ENCODE results near the gene AATK. TPM values are rescaled to one million over a fixed set of nuclear protein-coding genes. Genes with fewer than 3 reads are reported as not detected.

The AATK gene
- total and polyA plus RNA-seq, 8 donors: 13.3 to 48.5 (median 19.4) TPM

DNA sequence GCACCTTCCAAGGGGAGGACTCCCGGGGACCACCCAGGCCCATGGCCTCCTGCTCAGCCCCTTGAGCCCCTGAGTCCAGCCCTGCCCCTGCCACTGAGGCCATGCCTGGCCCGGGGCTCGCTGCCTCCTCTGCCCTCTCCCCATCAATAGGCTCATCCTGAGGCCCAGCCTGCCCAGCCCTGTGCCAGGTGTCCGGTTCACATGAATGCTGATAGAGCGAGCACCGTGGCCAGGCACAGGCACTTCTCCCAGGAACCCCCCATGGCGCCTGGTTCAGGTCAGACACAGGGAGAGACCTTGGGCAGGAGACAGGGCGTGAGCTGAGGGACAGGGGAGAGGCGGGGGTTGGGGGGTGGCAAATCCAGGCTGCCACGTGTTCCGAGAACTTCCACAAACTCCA is 3.5 kb downstream of the AATK start:
- DNase-seq: peak in 1 of 4 donors; percentile 69
- TF ChIP-seq, protein P1, sequence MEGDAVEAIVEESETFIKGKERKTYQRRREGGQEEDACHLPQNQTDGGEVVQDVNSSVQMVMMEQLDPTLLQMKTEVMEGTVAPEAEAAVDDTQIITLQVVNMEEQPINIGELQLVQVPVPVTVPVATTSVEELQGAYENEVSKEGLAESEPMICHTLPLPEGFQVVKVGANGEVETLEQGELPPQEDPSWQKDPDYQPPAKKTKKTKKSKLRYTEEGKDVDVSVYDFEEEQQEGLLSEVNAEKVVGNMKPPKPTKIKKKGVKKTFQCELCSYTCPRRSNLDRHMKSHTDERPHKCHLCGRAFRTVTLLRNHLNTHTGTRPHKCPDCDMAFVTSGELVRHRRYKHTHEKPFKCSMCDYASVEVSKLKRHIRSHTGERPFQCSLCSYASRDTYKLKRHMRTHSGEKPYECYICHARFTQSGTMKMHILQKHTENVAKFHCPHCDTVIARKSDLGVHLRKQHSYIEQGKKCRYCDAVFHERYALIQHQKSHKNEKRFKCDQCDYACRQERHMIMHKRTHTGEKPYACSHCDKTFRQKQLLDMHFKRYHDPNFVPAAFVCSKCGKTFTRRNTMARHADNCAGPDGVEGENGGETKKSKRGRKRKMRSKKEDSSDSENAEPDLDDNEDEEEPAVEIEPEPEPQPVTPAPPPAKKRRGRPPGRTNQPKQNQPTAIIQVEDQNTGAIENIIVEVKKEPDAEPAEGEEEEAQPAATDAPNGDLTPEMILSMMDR (IDR thresholded peaks at IDR 0.05): no peak

DNA sequence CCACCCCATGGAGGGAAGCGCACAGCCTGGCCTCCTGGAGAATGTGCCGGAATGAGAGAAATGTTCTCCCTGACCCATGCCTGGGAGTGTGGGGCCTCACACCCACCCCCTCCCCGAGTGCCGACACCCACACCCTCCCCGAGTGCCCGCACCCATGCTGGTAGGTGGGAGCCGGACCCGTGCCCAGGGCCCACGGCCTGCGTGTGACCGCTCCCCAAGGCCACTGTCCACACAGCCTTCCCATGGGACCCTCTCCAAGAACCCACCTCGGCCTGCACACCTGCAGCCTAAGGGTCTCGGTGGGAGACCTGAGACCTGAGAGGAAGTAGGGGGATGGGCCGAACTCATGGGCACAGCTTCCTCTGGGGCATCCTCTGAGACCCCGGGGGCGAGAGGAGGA is 4.0 kb downstream of the AATK start:
- DNase-seq (peak in 1 of 4 donors; percentile 45), ATAC-seq (no peak)
- H3K4me1 ChIP-seq: peaks cover 0 to 33% of the 10 kb centered on the region in 2 donors
- TF ChIP-seq, protein P1 (IDR thresholded peaks at IDR 0.05): no peak
- no peaks in the 10 kb centered on the region for H3K36me3 ChIP-seq
- no peak overlapping the region for H3K27ac ChIP-seq
- H3K9me3 ChIP-seq: no peaks in the 10 kb centered on the region
- H3K27me3 ChIP-seq: peaks cover 14 to 37% of the 10 kb centered on the region in 2 donors
- intact Hi-C loops (cut with DNase I): no loop called here
- no peak overlapping the region for H3K4me3 ChIP-seq

More for the DNA sequence above, 3.5 kb downstream of the AATK start:
- H3K4me3 ChIP-seq: no peak overlapping the region
- intact Hi-C loops (cut with DNase I): no loop called here
- no peak for ATAC-seq
- H3K27me3 ChIP-seq: peaks cover 18 to 42% of the 10 kb centered on the region in 2 donors
- H3K36me3 ChIP-seq: no peaks in the 10 kb centered on the region
- peaks cover 0 to 33% of the 10 kb centered on the region in 2 donors for H3K4me1 ChIP-seq
- no peak overlapping the region for H3K27ac ChIP-seq
- no peaks in the 10 kb centered on the region for H3K9me3 ChIP-seq

DNA sequence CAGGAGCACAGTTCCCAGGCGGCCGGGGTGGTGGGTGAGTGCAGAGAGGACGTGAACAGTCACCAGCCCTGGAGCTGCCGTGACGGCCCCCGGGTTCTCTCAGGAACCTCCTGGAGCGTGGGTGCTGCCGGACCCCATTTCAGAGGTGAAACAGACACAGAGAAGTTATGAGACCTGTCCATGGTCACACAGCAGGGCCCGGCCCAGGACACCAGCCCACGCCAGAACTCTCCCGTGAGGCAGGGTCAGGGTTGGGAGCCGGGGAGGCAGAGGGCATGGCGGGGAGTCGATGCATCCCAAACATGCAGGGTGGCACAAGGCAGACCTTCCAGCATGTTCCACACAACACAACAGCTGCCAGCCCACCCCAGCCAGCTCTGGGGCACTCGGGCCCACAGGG is 4.5 kb downstream of the AATK start:
- intact Hi-C loops (cut with DNase I): no loop called here
- TF ChIP-seq, protein P1 (IDR thresholded peaks at IDR 0.05): no peak

DNA sequence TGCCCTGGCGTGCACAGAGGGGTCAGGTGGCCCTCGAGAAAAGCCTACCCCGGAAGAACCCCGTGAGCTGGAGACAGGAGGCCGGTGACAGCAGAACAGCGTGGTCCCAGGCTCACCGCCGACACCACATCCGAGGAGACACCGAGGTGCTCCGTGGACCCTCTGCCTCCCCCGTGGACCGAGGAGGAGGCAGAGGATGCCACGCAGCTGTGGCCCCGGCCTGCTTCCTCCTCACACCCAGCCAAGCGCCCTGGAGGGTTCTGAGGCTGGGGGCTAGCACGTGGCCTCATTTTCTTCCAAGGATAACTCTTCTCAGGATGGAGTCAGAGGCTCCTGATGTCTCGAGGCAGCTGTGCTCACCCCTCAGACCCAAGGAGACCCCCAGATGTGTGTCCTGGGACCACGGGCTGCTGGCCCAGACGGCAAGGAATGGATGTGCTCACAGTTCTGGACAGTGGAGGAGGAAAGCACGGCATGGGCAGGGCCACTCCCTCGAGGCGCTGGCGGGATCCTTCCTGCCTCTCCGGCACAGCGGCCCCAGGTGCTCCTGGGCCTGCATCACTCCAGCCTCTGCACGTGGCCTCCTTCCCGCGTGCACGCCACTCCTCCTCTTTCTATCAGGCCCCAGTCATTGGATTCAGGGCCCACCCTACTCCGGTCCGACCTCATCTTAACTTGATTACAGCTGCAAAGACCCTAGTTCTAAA is 5.1 kb downstream of the AATK start:
- H3K36me3 ChIP-seq: no peaks in the 10 kb centered on the region
- no peaks in the 10 kb centered on the region for H3K9me3 ChIP-seq
- TF ChIP-seq, protein P1 (IDR thresholded peaks at IDR 0.05): no peak
- peaks cover 10 to 29% of the 10 kb centered on the region in 2 donors for H3K27me3 ChIP-seq
- DNase-seq (peak in 1 of 4 donors; percentile 75), ATAC-seq (no peak)
- intact Hi-C loops (cut with DNase I): no loop called here
- H3K27ac ChIP-seq: peak overlapping the region; percentile 19 to 79
- peaks cover 0 to 33% of the 10 kb centered on the region in 2 donors for H3K4me1 ChIP-seq
- H3K4me3 ChIP-seq: peak overlapping the region in 1 of 2 donors; percentile 58

More for the DNA sequence above, 4.5 kb downstream of the AATK start:
- ATAC-seq (no peak), DNase-seq (peak in 1 of 4 donors; percentile 62)
- H3K4me3 ChIP-seq: no peak overlapping the region
- peaks cover 0 to 33% of the 10 kb centered on the region in 2 donors for H3K4me1 ChIP-seq
- H3K36me3 ChIP-seq: no peaks in the 10 kb centered on the region
- H3K27me3 ChIP-seq: peaks cover 10 to 32% of the 10 kb centered on the region in 2 donors
- no peak overlapping the region for H3K27ac ChIP-seq
- no peaks in the 10 kb centered on the region for H3K9me3 ChIP-seq

DNA sequence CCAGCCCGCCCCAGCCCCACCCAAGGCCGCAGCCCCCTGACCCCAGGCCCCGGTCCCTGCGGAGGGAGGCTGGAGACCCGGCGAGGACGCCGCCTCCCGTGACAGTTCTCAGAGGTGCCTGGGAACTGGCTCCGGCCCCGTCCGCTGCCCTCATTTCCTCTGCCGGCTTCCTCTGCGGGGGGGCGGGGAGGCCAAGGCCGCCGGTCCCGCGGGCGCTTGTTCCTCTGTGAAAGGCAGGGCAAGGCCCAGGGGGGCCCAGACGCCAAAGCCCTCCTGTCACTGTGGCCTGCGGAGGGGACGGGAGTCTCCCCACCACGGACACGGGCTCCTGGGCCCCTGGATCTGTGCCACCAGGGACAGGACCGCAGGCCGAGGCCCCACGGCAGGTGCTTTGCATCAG is 5.7 kb downstream of the AATK start:
- Histone ChIP-seq H3K4me3 (peak overlapping the region; percentile 22 to 58), H3K27ac (peak overlapping the region; percentile 19 to 79), H3K4me1 (peaks cover 0 to 28% of the 10 kb centered on the region in 2 donors), H3K27me3 (peaks cover 5 to 24% of the 10 kb centered on the region in 2 donors), H3K9me3 (no peaks in the 10 kb centered on the region), H3K36me3 (no peaks in the 10 kb centered on the region)
- ATAC-seq: peak; percentile 62
- intact Hi-C loops (cut with DNase I): no loop called here
- TF ChIP-seq, protein P1 (IDR thresholded peaks at IDR 0.05): no peak
- peak in 2 of 4 donors; percentile 71 to 96 for DNase-seq

Data from left lung (tissue), 10 donors.